Right atrium auricular region (tissue), 2 donors: ENCODE results near the gene TUBB4A. TPM values are rescaled to one million over a fixed set of nuclear protein-coding genes. Genes with fewer than 3 reads are reported as not detected.

ENCODE experiments used
- DNase-seq: peaks from one replicate; pipeline ENCODE4 v3.0.0-alpha.2; 2019; ENCODE audit warnings: low spot score
- H3K27ac ChIP-seq, 2 donors: fragments of 200-600 bp; sonication (generic); 1 replicate in 1 of 2; 2 replicates in 1 of 2; pipeline ENCODE4 v1.5.1; 2016 to 2019
- H3K27me3 ChIP-seq, 2 donors: fragments of 200-600 bp; sonication (generic); one replicate each; pipeline versions ENCODE4 v1.5.1 to v1.6.0; 2017 to 2019
- H3K36me3 ChIP-seq: fragments of 200-600 bp; sonication (generic); one replicate; pipeline ENCODE4 v1.5.1; 2016
- H3K4me1 ChIP-seq, 2 donors: fragments of 200-600 bp; sonication (generic); one replicate each; pipeline versions ENCODE4 v1.5.1 to v1.6.0; 2017 to 2019
- H3K4me3 ChIP-seq, 2 donors: fragments of 200-600 bp; sonication (generic); 1 replicate in 1 of 2; 2 replicates in 1 of 2; pipeline ENCODE4 v1.5.1; 2017 to 2019; ENCODE audit warnings: mild to moderate bottlenecking in 1 of 2, moderate library complexity in 1 of 2
- H3K9me3 ChIP-seq, 2 donors: fragments of 200-600 bp; sonication (generic); one replicate each; pipeline ENCODE4 v1.5.1; 2019
- CTCF ChIP-seq, 2 donors: fragments of 200-600 bp; sonication (generic); IDR thresholded peaks; one replicate each; pipeline ENCODE4 v1.5.1; 2019; ENCODE audit warnings: antibody characterized with exemption in 2 of 2
- total RNA-seq, 2 donors: library from RNA; depleted of rRNA; stranded (reverse); fragments of >200 nt; gene quantifications; one replicate each; pipeline ENCODE4 v1.1.0, GENCODE V29; 2016

TUBB4A gene
- total RNA-seq, 2 donors from 2014 or later, result 0.83 to 2.3 TPM

GRCh38 chr19:6465006-6465405 lies 37.1 kb downstream of the TUBB4A start:
- Histone ChIP-seq H3K27me3 (peaks cover 5 to 10% of the 10 kb centered on the region in 2 donors), H3K9me3 (no peaks in the 10 kb centered on the region), H3K27ac (no peak overlapping the region), H3K4me1 (peaks cover 0 to 11% of the 10 kb centered on the region in 2 donors), H3K36me3 (no peaks in the 10 kb centered on the region), H3K4me3 (no peak overlapping the region)
- no peak for DNase-seq
- TF ChIP-seq CTCF (IDR thresholded peaks at IDR 0.05), result no peak

- no peak for TF ChIP-seq CTCF (IDR thresholded peaks at IDR 0.05)
- Histone ChIP-seq H3K9me3 (no peaks in the 10 kb centered on the region), H3K36me3 (no peaks in the 10 kb centered on the region), H3K27ac (no peak within 1 kb of the TSS), H3K27me3 (peaks cover 5 to 10% of the 10 kb centered on the region in 2 donors), H3K4me3 (no peak within 1 kb of the TSS), H3K4me1 (peaks cover 0 to 12% of the 10 kb centered on the region in 2 donors)
- no peak for DNase-seq
Measured at GRCh38 chr19:6464070-6464873, 37.8 kb downstream of the TUBB4A start, which contains the start of gene CRB3. Gene CRB3, plus strand, starts transcription at chr19:6464271. Its CDS starts 431 bp downstream, at chr19:6464702.

DNA sequence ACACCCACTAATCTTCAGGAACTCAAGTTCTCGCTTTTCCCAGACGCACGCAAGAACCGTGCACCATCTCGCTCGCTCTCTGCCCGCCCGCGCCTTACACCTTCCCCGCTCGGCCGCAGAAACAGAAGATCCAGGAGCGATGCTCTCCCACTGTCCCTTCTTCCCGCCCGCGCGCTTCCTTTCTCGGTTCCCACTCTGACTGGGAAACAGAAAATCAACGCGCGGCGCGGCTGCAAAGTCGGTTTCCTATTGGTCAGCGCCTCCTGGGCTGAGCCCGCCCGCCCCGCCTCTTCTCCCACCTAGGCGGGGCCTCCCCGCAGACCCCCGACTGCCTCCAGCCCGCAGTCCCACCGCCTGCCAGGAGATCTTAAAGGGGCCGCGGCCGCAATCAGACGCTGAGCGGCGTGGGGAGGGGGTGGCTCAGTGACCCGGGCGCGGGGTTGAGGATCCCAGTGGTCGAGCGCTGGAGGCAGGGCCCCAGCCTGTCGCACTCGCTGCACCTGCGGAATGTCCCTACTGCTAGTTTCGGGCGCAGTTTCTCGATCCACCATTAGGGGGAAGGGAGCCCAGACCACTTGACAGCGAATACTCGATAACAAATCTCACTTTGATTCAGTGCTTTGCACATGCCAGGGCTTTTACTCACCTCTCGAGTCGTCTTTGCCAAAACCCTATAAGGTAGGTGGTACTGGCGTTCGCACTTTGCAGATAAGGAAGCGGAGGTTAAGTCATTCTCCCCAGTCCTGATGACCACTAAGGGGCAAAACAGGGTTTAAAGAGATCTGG lies 41.8 kb downstream of the TUBB4A start:
- peak overlapping the region; percentile 81 to 83 for H3K27ac ChIP-seq
- peak; percentile 95 for DNase-seq
- H3K36me3 ChIP-seq, result peaks cover 8% of the 10 kb centered on the region
- TF ChIP-seq CTCF (IDR thresholded peaks at IDR 0.05), result peak; percentile 38 to 72
- H3K4me3 ChIP-seq, result peak overlapping the region; percentile 55 to 68
- peaks cover 5 to 10% of the 10 kb centered on the region in 2 donors for H3K27me3 ChIP-seq
- H3K4me1 ChIP-seq, result peaks cover 0 to 27% of the 10 kb centered on the region in 2 donors
- no peaks in the 10 kb centered on the region for H3K9me3 ChIP-seq

DNA sequence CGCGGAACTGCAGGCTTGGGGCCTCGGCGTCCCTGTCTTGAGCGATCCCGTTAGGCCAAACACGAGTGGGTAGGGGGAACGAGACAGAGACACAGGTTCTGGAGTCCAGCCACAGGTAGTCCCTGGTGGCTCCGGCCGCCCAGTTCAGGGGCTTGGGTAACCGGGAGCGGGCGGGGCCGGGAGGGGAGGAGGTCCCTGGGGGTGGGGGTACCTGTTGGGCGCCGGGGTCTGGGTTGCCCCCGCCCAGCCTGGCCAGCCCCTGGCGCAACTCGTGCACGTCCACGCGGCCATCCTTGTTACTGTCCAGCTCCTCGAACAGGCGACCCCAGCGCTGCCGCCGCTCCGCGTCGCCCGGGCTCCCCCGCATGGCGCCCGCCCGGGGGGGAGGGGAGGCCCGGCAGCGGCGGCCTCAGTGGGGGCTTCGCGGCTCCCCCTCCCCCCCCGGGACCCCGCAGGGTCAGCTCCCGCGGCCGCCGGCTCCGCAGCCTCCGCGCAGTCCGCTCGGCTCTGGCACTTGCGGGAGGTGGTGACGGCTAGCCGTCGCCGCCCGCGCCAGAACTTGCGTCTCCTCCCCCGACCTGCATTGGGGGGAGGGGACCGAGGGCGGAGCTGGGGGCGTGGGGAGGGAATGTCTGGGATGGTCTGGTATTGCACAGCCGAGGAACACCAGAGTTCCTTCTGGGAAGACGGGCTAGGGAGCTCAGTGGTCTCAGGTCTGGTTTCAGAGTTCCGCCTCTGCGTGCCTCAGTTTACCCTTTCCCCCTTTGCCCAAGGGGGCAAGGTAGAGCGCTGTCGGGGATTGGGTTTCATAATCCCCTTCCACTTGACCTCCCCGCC lies 42.6 kb downstream of the TUBB4A start, which contains the start of gene SLC25A23:
TSS of gene SLC25A23 (minus strand) at position 531 of the 837 bp plus-strand sequence. CDS start at position 367, 164 bp downstream.
- no peak for TF ChIP-seq CTCF (IDR thresholded peaks at IDR 0.05)
- DNase-seq, result peak; percentile 62
- Histone ChIP-seq H3K4me1 (peaks cover 0 to 26% of the 10 kb centered on the region in 2 donors), H3K4me3 (peak within 1 kb of the TSS; percentile 55 to 68), H3K36me3 (peaks cover 16% of the 10 kb centered on the region), H3K9me3 (peaks cover 0 to 4% of the 10 kb centered on the region in 2 donors), H3K27me3 (peaks cover 5 to 8% of the 10 kb centered on the region in 2 donors), H3K27ac (peak within 1 kb of the TSS; percentile 81 to 83)

DNA sequence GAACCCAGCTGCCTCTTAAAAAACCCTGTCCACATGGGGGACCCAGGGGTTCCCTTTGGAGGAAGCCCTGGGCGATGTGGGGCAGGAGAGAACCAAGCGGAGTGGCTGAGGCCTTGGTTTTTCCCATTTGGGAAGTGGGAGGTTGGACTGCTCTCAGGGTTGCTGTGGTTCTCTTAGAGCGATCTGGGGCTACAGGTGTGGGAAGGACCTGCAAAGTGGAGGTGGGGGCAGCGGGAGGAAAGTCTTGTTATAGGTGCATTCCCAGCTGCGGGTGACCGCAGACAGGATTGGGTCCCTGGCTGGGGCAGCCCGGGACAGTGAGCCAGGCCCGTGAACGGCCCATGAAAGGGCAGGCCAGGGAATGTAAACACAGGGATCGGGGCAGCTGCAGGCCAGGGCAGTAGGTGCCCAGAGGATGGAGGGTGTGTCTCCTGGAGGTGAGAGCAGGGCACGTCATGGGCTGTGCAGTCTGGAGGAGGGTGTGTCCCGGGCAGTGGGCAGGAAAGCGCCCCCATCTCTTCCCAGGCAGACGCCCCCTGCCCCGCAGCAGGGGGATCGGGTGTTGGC lies 43.3 kb downstream of the TUBB4A start:
- peak overlapping the region; percentile 81 to 83 for H3K27ac ChIP-seq
- no peak for DNase-seq
- TF ChIP-seq CTCF (IDR thresholded peaks at IDR 0.05), result no peak

More for the DNA sequence above, 43.3 kb downstream of the TUBB4A start:
- Histone ChIP-seq H3K4me3 (peak overlapping the region; percentile 55 to 68), H3K27me3 (peaks cover 1 to 4% of the 10 kb centered on the region in 2 donors), H3K36me3 (peaks cover 23% of the 10 kb centered on the region), H3K4me1 (peaks cover 0 to 19% of the 10 kb centered on the region in 2 donors), H3K9me3 (peaks cover 6 to 11% of the 10 kb centered on the region in 2 donors)
